Omental fat pad (tissue), 4 donors: ENCODE results near the gene CLEC2D. TPM values are rescaled to one million over a fixed set of nuclear protein-coding genes. Genes with fewer than 3 reads are reported as not detected.

Source experiments
- ATAC-seq: fragments of 150-250 bp; one replicate; pipeline ENCODE4 v1.9.1; 2016; ENCODE audit warnings: mild to moderate bottlenecking, moderate library complexity; ENCODE audit not compliant: low FRiP score
- DNase-seq: peaks from one replicate; pipeline ENCODE4 v3.0.0-alpha.2; 2019; ENCODE audit warnings: low spot score
- CTCF ChIP-seq, 3 donors: fragments of 450-650 bp; IDR thresholded peaks; one replicate each; pipeline ENCODE4 v1.5.1; 2016 to 2017; ENCODE audit warnings: antibody characterized with exemption in 3 of 3, mild to moderate bottlenecking in 3 of 3, moderate library complexity in 2 of 3
- total RNA-seq, 4 donors: library from RNA; depleted of rRNA; stranded (reverse); fragments of >200 nt; gene quantifications; one replicate each; pipeline ENCODE4 v1.1.0, GENCODE V29; 2016

Gene CLEC2D
- total RNA-seq, 4 donors from 2014 or later = 10.4 to 20.5 (median 14.8) TPM

GRCh38 chr12:9725213-9725870 lies 55.8 kb downstream of the CLEC2D start:
- no peak for DNase-seq
- no peak for TF ChIP-seq CTCF (IDR thresholded peaks at IDR 0.05)
- ATAC-seq = no peak

GRCh38 chr12:9727813-9728212 lies 58.3 kb downstream of the CLEC2D start:
- DNase-seq (no peak), ATAC-seq (no peak)
- no peak for TF ChIP-seq CTCF (IDR thresholded peaks at IDR 0.05)

GRCh38 chr12:9729082-9729481 lies 59.6 kb downstream of the CLEC2D start:
- no peak for TF ChIP-seq CTCF (IDR thresholded peaks at IDR 0.05)
- ATAC-seq = no peak
- DNase-seq = no peak

GRCh38 chr12:9730011-9730410 lies 60.5 kb downstream of the CLEC2D start:
- DNase-seq = no peak
- no peak for TF ChIP-seq CTCF (IDR thresholded peaks at IDR 0.05)
- ATAC-seq = no peak

- DNase-seq (no peak), ATAC-seq (no peak)
- no peak for TF ChIP-seq CTCF (IDR thresholded peaks at IDR 0.05)
These were observed 61.1 kb downstream of the CLEC2D start for GRCh38 chr12:9730591-9730990.

- ATAC-seq = no peak
- no peak for TF ChIP-seq CTCF (IDR thresholded peaks at IDR 0.05)
- DNase-seq = no peak
These were observed 61.9 kb downstream of the CLEC2D start for GRCh38 chr12:9731393-9731792.

GRCh38 chr12:9731797-9732196 lies 62.3 kb downstream of the CLEC2D start:
- TF ChIP-seq CTCF (IDR thresholded peaks at IDR 0.05) = no peak
- ATAC-seq (no peak), DNase-seq (no peak)
